Aorta (tissue), 5 donors: ENCODE data around the gene AGPAT1. TPM values are rescaled to one million over a fixed set of nuclear protein-coding genes. Genes with fewer than 3 reads are reported as not detected.
"Not testable (repeated sequence)": the region's sequence is repeated elsewhere in the genome, so short reads cannot be mapped to it uniquely, and the experiment has no call there.

ENCODE experiments used
- ATAC-seq: fragments of 200-7000 bp; cut with Tn5 transposase; one replicate; pipeline ENCODE4 v1.9.1; 2022; ENCODE audit warnings: moderate library complexity; ENCODE audit not compliant: low FRiP score
- DNase-seq, 2 donors: peaks; one replicate each; pipeline ENCODE4 v3.0.0-alpha.2; 2020
- H3K27ac ChIP-seq, 2 donors: one replicate each; pipeline ENCODE4 v1.5.1; 2013; ENCODE audit warnings: low read length in 2 of 2, mild to moderate bottlenecking in 2 of 2, moderate library complexity in 2 of 2, control low read depth in 1 of 2, inconsistent platforms in 1 of 2, low read depth in 1 of 2
- H3K27me3 ChIP-seq, 2 donors: one replicate each; pipeline ENCODE4 v1.6.1; 2013; ENCODE audit warnings: control low read depth in 1 of 2, low read length in 1 of 2, mild to moderate bottlenecking in 1 of 2, moderate library complexity in 1 of 2; ENCODE audit not compliant: insufficient read depth in 2 of 2, control insufficient read depth in 1 of 2
- H3K36me3 ChIP-seq, 2 donors: one replicate each; pipeline ENCODE4 v1.6.1; 2013; ENCODE audit warnings: control low read depth in 1 of 2, low read length in 1 of 2, mild to moderate bottlenecking in 1 of 2; ENCODE audit not compliant: insufficient read depth in 2 of 2, control insufficient read depth in 1 of 2
- H3K4me1 ChIP-seq, 2 donors: one replicate each; pipeline ENCODE4 v1.6.1; 2013; ENCODE audit warnings: low read length in 2 of 2, control low read depth in 1 of 2, mild to moderate bottlenecking in 1 of 2, moderate library complexity in 1 of 2; ENCODE audit not compliant: insufficient read depth in 2 of 2, control insufficient read depth in 1 of 2
- H3K4me3 ChIP-seq, 2 donors: one replicate each; pipeline ENCODE4 v1.5.1; 2013; ENCODE audit warnings: low read length in 2 of 2, control low read depth in 1 of 2, mild to moderate bottlenecking in 1 of 2
- H3K9me3 ChIP-seq: one replicate; pipeline ENCODE4 v1.6.1; 2013; ENCODE audit warnings: mild to moderate bottlenecking, low read length; ENCODE audit not compliant: control insufficient read depth
- WGBS, 2 donors: extraction: QIAGEN DNeasy Blood & Tissue Kit; methylation state at CpG; one replicate each; pipeline ENCODE4 v1.1.7; 2013; 5-methylcytosine and 5-hydroxymethylcytosine counted together
- intact Hi-C, 2 donors: fragments of 100-400 bp; cut with DNase I; formaldehyde crosslinking; loops; one replicate each; pipeline versions ENCODE4 v1.14.2 to v1.15.0; 2022
- polyA plus RNA-seq, 2 donors: library from polyadenylated mRNA; stranded (reverse); fragments of 200-250 nt; gene quantifications; one replicate each; pipeline ENCODE4 v1.2.3, GENCODE V29; 2013
- total RNA-seq, 2 donors: library from RNA; stranded (reverse); fragmentation: NEBNext Ultra II Directional; extraction: Animal tissue kit (Norgen Biotek cat#: 25700); gene quantifications; one replicate each; pipeline ENCODE4 v1.2.1, GENCODE V29; 2021
- donor health status: healthy with polysubstance abuse.
- donor health status: Bipolar disorder and iron deficiency.
- donor health status: DM: no; HTN: no; CAD: no.
- donor health status: DM: no; HTN: no; CAD: no.
- donor health status: DM: yes; HTN: yes; CAD: no.

The AGPAT1 gene
- total and polyA plus RNA-seq, 4 donors: 36.2 to 54.8 (median 42.3) TPM

- no peaks in the 10 kb centered on the region for H3K27me3 ChIP-seq
- no peaks in the 10 kb centered on the region for H3K36me3 ChIP-seq
- H3K9me3 ChIP-seq: no peaks in the 10 kb centered on the region
- peak; percentile 95 to 96 for DNase-seq
- peak; percentile 85 for ATAC-seq
- H3K27ac ChIP-seq: peak within 1 kb of the TSS; percentile 60 to 78
- intact Hi-C loops: loop anchor here (10.0 kb wide), 2 partner anchors 785 to 1015 kb away; partner anchors contain the start of genes HSD17B8 (in 1 of the 2), RING1 (in 1 of the 2), RXRB (in 1 of the 2) and SLC39A7 (in 1 of the 2)
- no peaks in the 10 kb centered on the region for H3K4me1 ChIP-seq
- 0 to 1% methylated on average over 18 to 23 of the region's 23 CpGs for WGBS, 2 donors
- peak within 1 kb of the TSS; percentile 87 to 89 for H3K4me3 ChIP-seq
These were observed 14.4 kb upstream of the AGPAT1 start, which contains the start of gene PBX2 for GRCh38 chr6:32190054-32190851. Gene PBX2, minus strand, starts transcription at chr6:32190202. Its CDS starts 287 bp downstream, at chr6:32189915.

DNA sequence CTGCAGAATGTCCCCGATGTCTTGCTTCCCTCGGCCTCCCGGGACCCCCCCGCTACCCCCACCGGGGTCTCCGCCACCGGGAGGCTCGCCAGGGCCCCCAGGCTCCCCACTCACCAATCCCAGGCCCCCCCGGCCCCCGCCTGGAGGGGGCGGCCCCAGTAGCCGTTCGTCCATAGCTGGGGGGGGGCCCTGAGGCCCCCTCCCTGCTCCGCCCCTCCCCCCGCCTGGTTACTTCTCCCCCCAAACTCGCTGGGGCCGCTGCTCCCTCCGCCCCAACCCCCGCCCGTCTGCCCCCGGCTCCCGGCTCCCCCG lies 13.8 kb upstream of the AGPAT1 start:
- intact Hi-C loops: loop anchor here (10.0 kb wide), 2 partner anchors 785 to 1015 kb away; partner anchors contain the start of genes HSD17B8 (in 1 of the 2), RING1 (in 1 of the 2), RXRB (in 1 of the 2) and SLC39A7 (in 1 of the 2)
- Histone ChIP-seq H3K9me3 (no peaks in the 10 kb centered on the region), H3K36me3 (no peaks in the 10 kb centered on the region), H3K27ac (peak overlapping the region; percentile 30 to 60), H3K27me3 (no peaks in the 10 kb centered on the region), H3K4me1 (no peaks in the 10 kb centered on the region), H3K4me3 (peak overlapping the region; percentile 87 to 89)
- ATAC-seq: peak; percentile 4
- peak; percentile 60 to 80 for DNase-seq
- 10 to 20% methylated on average over 14 to 23 of the region's 23 CpGs for WGBS, 2 donors

DNA sequence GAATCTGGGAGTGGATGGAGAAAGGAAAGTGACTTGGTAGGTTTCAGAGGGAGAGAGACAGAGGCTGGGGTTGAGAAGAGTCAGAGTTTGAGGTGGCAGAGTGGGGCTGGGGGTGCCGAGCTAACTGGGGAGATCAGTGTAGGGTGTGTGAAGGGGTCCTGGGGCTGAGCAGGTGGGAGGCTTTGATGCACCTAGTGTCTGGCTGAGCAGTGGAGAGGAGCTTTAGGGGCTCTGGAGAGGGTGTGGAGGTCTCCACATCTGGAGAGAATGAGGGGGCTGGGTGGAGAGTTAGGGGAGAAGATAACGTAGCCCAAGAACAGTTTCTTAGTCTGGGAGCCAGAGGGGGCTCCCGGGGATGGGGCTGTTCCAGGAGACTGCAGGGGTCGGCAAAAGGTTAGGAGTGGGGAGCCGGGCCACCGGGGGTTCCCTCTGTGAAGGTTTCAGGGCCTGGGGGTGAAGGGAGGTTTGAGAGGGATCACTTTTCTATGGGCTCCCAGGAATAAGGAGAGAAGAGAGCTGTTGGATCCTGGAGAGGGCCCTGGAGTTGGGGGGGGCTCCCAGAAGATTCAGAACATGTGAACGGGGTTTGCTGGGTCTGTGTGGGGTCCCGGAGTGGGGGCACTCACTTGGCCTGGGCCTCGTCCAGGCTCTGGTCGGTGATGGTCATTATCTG lies 13.3 kb upstream of the AGPAT1 start:
- ATAC-seq (no peak), DNase-seq (peak in 1 of 2 donors; percentile 64)
- no peaks in the 10 kb centered on the region for H3K4me1 ChIP-seq
- no peaks in the 10 kb centered on the region for H3K9me3 ChIP-seq
- H3K27me3 ChIP-seq: no peaks in the 10 kb centered on the region
- intact Hi-C loops: no loop called here
- H3K36me3 ChIP-seq: no peaks in the 10 kb centered on the region
- peak overlapping the region; percentile 87 to 89 for H3K4me3 ChIP-seq
- H3K27ac ChIP-seq: peak overlapping the region; percentile 60 to 78
- WGBS, 2 donors: 1 to 2% methylated on average over 10 of the region's 10 CpGs

DNA sequence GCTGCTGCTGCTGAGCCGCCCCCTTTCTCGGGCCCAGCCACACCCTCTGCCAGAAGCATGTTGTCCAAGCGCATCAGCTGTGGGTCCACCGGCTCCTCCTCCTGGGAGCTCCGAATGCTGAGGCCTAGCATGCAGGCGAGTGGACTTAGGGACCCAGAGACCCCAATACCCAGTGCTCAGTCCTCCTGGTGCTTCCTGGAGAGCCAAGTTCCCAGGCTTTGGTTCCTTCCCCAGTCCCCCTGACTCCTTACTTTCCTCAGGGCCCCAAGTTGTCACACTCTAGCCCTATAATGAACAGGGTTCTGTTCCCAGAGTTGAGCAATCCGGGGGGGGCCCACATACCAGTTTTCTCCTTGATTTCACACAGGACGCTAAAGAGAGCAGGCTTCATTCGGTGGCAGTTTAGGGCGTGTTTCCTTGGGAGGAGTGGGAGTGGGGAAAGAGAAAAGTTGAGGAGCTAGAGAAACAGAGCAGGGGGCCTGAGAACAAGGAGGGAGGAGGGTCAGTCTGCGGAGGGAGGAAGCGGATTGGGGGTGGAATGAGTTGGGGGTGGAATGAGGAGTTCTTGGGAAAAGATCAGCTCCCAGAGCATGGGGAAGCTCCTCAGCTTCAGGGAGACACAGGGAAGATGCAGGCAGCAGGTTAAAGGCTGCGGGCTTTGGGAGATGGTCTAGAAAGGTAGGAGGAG lies 12.6 kb upstream of the AGPAT1 start:
- no peak for ATAC-seq

DNA sequence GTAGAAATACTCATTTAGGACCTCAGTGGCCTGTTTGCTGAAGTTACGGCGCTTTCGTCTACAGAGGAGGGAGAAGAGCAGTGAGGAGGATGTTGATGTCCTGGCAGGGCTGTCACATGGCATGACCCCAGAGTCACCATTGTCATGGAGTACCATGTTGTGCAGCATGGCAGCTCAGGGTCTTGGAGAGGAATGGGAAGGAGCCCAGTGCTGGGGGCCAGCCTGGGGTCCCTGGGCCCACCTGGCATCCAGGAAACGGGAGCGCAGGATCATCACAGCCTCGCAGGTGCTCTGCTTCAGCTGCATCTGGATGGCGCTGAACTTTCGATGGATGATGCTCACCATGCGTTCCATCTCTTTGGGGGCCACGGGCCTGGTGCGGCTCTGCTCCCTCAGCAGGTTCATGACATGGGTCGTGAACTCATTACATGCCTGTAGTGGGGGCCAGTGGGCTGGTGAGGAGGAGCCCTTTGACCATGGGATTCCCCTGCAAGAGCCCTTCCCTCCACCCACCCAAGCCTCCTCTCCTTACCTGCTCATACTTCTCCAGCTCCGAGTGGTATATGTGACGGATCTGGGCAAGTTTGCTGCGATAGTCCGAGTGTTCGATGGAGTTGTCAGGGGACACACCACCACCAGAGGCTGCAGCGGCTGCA lies 12.0 kb upstream of the AGPAT1 start:
- H3K27ac ChIP-seq, ATAC-seq, H3K4me1 ChIP-seq, H3K9me3 ChIP-seq, H3K36me3 ChIP-seq, H3K4me3 ChIP-seq, H3K27me3 ChIP-seq, intact Hi-C loops: not testable (repeated sequence)
- WGBS, 2 donors: 61 to 68% methylated on average over 18 of the region's 18 CpGs
- DNase-seq: peak in 1 of 2 donors; percentile 61

More for the DNA sequence above, 12.6 kb upstream of the AGPAT1 start:
- Histone ChIP-seq H3K4me1 (no peaks in the 10 kb centered on the region), H3K36me3 (no peaks in the 10 kb centered on the region), H3K9me3 (no peaks in the 10 kb centered on the region), H3K4me3 (peak overlapping the region in 1 of 2 donors; percentile 87), H3K27me3 (no peaks in the 10 kb centered on the region), H3K27ac (peak overlapping the region; percentile 20 to 78)
- 6 to 9% methylated on average over 11 to 13 of the region's 13 CpGs for WGBS, 2 donors
- intact Hi-C loops: no loop called here
- peak in 1 of 2 donors; percentile 59 for DNase-seq

DNA sequence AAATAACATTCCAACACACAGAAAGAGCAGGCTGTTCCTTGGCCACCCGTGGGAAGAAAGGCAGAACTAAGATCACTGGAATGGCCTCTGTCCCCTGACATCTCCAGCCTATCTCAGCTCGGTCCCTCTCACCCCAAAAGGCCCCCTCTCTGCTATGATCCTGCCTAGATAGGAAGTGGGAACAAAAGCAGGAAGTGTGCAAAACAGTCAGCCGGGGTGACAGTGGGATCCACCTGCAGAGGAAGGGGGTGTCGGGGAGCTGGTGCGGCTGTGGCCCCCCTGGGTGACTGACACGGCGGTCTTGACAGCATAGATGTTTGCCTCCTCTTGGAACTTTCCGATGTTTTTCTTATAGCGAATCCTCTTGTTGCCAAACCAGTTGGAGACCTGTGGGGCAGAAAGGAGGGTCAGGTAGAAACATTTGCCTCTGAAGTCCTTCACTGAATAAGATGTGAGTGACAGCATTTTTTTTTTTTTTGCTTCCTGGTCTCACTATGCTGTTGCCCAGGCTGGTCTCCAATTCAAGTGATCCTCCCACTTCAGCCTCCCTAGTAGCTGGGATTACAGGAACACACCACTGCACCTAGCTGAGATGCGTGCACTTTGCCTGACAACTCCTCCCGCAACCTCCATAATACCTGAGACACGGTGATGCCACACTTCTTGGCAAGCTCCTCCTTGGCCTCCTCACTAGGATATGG lies 11.3 kb upstream of the AGPAT1 start:
- peak in 1 of 2 donors; percentile 37 for DNase-seq
- no peak overlapping the region for H3K27ac ChIP-seq
- no peaks in the 10 kb centered on the region for H3K9me3 ChIP-seq
- ATAC-seq: no peak
- 76 to 79% methylated on average over 12 of the region's 12 CpGs for whole genome bisulfite sequencing, 2 donors
- H3K4me3 ChIP-seq: no peak overlapping the region
- no peaks in the 10 kb centered on the region for H3K4me1 ChIP-seq
- intact Hi-C loops: no loop called here
- no peaks in the 10 kb centered on the region for H3K36me3 ChIP-seq
- no peaks in the 10 kb centered on the region for H3K27me3 ChIP-seq

DNA sequence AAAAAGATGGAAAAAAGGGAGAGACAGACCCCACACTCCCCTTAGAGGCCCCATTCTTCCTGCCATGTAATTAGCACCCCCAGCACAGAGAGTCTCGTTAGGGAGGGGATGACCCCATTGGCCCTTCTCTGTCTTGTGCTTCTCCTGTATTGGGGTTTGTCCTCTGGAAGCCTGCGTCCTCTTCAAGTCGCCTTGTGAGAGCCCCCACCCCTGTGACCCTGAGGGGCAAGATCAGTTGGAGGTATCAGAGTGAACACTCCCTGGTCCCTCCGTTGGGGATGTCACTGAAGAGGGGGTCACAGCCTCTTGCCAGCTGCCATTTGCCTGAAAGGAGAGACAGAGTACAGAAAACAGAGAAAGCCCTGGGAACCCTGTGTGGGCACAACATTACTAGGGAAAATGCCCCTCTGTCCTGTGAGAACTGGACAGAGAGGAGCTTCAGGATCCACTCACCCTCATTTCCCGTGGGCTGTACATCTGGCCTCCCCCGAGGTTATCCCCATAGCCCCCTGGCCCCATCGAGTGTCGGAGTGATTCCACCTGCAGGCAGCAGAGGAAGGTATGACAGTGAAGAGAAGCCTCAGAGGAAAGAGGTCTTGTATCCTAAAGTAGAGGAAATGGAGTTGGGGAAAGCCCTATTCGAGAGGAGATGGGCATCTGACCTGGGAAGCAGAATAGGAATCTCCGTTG lies 10.4 kb upstream of the AGPAT1 start:
- intact Hi-C loops, ATAC-seq, H3K27ac ChIP-seq, H3K36me3 ChIP-seq, H3K27me3 ChIP-seq, H3K9me3 ChIP-seq, H3K4me3 ChIP-seq, H3K4me1 ChIP-seq: not testable (repeated sequence)
- 65 to 67% methylated on average over 10 of the region's 10 CpGs for WGBS, 2 donors
- DNase-seq: peak in 1 of 2 donors; percentile 69
